Measurements from ENCODE around the gene RPGRIP1. TPM values are rescaled to one million over a fixed set of nuclear protein-coding genes. Genes with fewer than 3 reads are reported as not detected.
A peak's percentile ranks its signal among the peaks of the same experiment; 100 is the strongest.

RPGRIP1 gene
- total and polyA plus RNA-seq, 9 of the 15 experiments (the other 6 are each of a cell fraction or from before 2014, with no cell fraction given): 0.47 to 0.95 (median 0.65) TPM; not detected in 1

DNA sequence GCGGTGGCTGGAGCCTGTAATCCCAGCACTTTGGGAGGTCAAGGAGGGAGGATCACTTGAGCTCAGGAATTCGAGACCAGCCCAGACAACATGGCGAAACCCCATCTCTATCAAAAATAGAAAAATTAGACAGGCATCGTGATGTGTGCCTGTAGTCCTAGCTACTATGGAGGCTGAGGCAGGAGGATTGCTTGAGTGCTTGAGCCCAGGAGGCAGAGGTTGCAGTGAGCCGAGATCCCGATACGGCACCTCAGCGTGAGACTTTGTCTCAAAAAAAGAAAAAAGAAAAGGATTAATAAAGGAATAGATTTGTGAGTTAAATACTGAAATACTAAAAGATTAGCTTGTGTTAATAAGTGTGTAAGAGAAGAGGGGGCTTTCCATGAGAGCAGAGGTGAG is 29.4 kb downstream of the RPGRIP1 start (continued):
- no peak for TF ChIP-seq NFATC3 (IDR thresholded peaks at IDR 0.05)
- TF ChIP-seq, protein P1, sequence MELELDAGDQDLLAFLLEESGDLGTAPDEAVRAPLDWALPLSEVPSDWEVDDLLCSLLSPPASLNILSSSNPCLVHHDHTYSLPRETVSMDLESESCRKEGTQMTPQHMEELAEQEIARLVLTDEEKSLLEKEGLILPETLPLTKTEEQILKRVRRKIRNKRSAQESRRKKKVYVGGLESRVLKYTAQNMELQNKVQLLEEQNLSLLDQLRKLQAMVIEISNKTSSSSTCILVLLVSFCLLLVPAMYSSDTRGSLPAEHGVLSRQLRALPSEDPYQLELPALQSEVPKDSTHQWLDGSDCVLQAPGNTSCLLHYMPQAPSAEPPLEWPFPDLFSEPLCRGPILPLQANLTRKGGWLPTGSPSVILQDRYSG (tag; conservative IDR thresholded peaks at IDR 0.05; ENCODE audit: low read depth): 0 out of 2 replicates have a peak, but pooled peaks have one; percentile 27
- TF ChIP-seq, protein P2, sequence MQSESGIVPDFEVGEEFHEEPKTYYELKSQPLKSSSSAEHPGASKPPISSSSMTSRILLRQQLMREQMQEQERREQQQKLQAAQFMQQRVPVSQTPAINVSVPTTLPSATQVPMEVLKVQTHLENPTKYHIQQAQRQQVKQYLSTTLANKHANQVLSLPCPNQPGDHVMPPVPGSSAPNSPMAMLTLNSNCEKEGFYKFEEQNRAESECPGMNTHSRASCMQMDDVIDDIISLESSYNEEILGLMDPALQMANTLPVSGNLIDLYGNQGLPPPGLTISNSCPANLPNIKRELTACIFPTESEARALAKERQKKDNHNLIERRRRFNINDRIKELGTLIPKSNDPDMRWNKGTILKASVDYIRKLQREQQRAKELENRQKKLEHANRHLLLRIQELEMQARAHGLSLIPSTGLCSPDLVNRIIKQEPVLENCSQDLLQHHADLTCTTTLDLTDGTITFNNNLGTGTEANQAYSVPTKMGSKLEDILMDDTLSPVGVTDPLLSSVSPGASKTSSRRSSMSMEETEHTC (IDR thresholded peaks at IDR 0.05): no peak
- no peak for TF ChIP-seq ZNF780A (CRISPR knock-in tag; IDR thresholded peaks at IDR 0.05)
- TF ChIP-seq SMAD4 (CRISPR knock-in tag; conservative IDR thresholded peaks at IDR 0.05): 0 out of 2 replicates have a peak, but pooled peaks have one; percentile 22
- no peak for TF ChIP-seq MAFG (tag; conservative IDR thresholded peaks at IDR 0.05)
- TF ChIP-seq, protein P3, sequence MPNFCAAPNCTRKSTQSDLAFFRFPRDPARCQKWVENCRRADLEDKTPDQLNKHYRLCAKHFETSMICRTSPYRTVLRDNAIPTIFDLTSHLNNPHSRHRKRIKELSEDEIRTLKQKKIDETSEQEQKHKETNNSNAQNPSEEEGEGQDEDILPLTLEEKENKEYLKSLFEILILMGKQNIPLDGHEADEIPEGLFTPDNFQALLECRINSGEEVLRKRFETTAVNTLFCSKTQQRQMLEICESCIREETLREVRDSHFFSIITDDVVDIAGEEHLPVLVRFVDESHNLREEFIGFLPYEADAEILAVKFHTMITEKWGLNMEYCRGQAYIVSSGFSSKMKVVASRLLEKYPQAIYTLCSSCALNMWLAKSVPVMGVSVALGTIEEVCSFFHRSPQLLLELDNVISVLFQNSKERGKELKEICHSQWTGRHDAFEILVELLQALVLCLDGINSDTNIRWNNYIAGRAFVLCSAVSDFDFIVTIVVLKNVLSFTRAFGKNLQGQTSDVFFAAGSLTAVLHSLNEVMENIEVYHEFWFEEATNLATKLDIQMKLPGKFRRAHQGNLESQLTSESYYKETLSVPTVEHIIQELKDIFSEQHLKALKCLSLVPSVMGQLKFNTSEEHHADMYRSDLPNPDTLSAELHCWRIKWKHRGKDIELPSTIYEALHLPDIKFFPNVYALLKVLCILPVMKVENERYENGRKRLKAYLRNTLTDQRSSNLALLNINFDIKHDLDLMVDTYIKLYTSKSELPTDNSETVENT (CRISPR knock-in tag; IDR thresholded peaks at IDR 0.05): no peak
- TF ChIP-seq NCOA4 (IDR thresholded peaks at IDR 0.05; ENCODE audit: partially characterized antibody): no peak
- TF ChIP-seq BCL6 (CRISPR knock-in tag; IDR thresholded peaks at IDR 0.05): no peak
